KMS-11 (cell line): ENCODE data around the gene RHBDD1.
"Not testable (repeated sequence)": the region's sequence is repeated elsewhere in the genome, so short reads cannot be mapped to it uniquely, and the experiment has no call there.

Source experiments
- H2AFZ ChIP-seq: fragments of 200-600 bp; sonication (generic); 2 replicates; pipeline ENCODE4 v1.6.1; 2016; ENCODE audit warnings: antibody characterized with exemption, mixed run types, low read depth
- H3K27ac ChIP-seq: fragments of 200-600 bp; sonication (generic); 2 replicates; pipeline ENCODE4 v1.6.1; 2016; ENCODE audit warnings: mild to moderate bottlenecking, mixed run types
- H3K27me3 ChIP-seq: fragments of 200-600 bp; sonication (generic); 2 replicates; pipeline ENCODE4 v1.6.1; 2017; ENCODE audit warnings: mild to moderate bottlenecking, low read depth, mixed run types, moderate library complexity; ENCODE audit not compliant: insufficient read depth
- H3K36me3 ChIP-seq: fragments of 200-600 bp; sonication (generic); 2 replicates; pipeline ENCODE4 v1.6.1; 2017; ENCODE audit warnings: mild to moderate bottlenecking, mixed run types; ENCODE audit not compliant: insufficient read depth
- H3K4me1 ChIP-seq: fragments of 200-600 bp; sonication (generic); 2 replicates; pipeline ENCODE4 v1.6.1; 2016; ENCODE audit warnings: mild to moderate bottlenecking, low read depth, mixed run types; ENCODE audit not compliant: poor library complexity, severe bottlenecking
- H3K4me2 ChIP-seq: fragments of 200-600 bp; sonication (generic); 2 replicates; pipeline ENCODE4 v1.7.0; 2016; ENCODE audit warnings: mild to moderate bottlenecking, mixed run types
- H3K4me3 ChIP-seq: fragments of 200-600 bp; sonication (generic); IDR thresholded peaks from 2 replicates; pipeline ENCODE4 v1.6.1; 2017; ENCODE audit warnings: low read depth, low read length, mixed read lengths; ENCODE audit not compliant: insufficient read depth
- H3K79me2 ChIP-seq: fragments of 200-600 bp; sonication (generic); 2 replicates; pipeline ENCODE4 v1.6.1; 2016; ENCODE audit warnings: low read depth, mixed run types; ENCODE audit not compliant: insufficient read depth
- H3K9ac ChIP-seq: fragments of 200-600 bp; sonication (generic); 2 replicates; pipeline ENCODE4 v1.6.1; 2016; ENCODE audit warnings: mild to moderate bottlenecking, mixed run types
- H4K20me1 ChIP-seq: fragments of 200-600 bp; sonication (generic); 2 replicates; pipeline ENCODE4 v1.6.1; 2016; ENCODE audit warnings: mild to moderate bottlenecking, mixed run types; ENCODE audit not compliant: insufficient read depth
- TF ChIP-seq, protein P1 (sequence below): fragments of 200-600 bp; sonication (generic); conservative IDR thresholded peaks from 2 replicates; pipeline ENCODE4 v1.6.1; 2017; ENCODE audit warnings: low read depth, mild to moderate bottlenecking, antibody characterized with exemption, low read length, moderate library complexity, mixed read lengths

RHBDD1 gene

DNA sequence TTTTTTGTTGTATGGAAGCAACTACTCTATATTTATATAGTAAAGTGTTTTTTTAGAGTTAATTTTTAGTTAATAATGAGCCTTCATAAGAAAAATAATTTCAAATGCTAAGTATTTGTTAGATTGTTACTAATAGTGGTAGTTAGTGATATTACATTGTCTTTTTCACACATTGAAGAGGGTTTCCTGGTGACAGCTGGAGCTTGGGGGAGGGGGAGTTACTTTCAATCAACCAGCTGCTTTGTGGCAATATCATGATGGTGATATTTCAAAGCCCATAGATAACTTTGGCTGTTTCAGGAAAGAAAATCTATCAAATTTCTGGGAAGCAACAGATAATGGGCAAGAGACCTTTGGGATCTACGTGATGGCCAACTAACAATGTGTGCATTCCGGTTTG, 4.1 kb downstream of the RHBDD1 start:
- peaks cover 25% of the 10 kb centered on the region for H3K79me2 ChIP-seq
- no peak overlapping the region for H3K9ac ChIP-seq
- H4K20me1 ChIP-seq, result no peaks in the 10 kb centered on the region
- H3K4me1 ChIP-seq, result peaks cover 24% of the 10 kb centered on the region
- H3K27me3 ChIP-seq, result no peaks in the 10 kb centered on the region
- H3K4me3 ChIP-seq, result no peak overlapping the region
- no peak overlapping the region for H2AFZ ChIP-seq
- H3K27ac ChIP-seq, result no peak overlapping the region
- TF ChIP-seq, protein P1, sequence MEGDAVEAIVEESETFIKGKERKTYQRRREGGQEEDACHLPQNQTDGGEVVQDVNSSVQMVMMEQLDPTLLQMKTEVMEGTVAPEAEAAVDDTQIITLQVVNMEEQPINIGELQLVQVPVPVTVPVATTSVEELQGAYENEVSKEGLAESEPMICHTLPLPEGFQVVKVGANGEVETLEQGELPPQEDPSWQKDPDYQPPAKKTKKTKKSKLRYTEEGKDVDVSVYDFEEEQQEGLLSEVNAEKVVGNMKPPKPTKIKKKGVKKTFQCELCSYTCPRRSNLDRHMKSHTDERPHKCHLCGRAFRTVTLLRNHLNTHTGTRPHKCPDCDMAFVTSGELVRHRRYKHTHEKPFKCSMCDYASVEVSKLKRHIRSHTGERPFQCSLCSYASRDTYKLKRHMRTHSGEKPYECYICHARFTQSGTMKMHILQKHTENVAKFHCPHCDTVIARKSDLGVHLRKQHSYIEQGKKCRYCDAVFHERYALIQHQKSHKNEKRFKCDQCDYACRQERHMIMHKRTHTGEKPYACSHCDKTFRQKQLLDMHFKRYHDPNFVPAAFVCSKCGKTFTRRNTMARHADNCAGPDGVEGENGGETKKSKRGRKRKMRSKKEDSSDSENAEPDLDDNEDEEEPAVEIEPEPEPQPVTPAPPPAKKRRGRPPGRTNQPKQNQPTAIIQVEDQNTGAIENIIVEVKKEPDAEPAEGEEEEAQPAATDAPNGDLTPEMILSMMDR, result no peak
- no peak overlapping the region for H3K4me2 ChIP-seq
- H3K36me3 ChIP-seq, result no peaks in the 10 kb centered on the region

DNA sequence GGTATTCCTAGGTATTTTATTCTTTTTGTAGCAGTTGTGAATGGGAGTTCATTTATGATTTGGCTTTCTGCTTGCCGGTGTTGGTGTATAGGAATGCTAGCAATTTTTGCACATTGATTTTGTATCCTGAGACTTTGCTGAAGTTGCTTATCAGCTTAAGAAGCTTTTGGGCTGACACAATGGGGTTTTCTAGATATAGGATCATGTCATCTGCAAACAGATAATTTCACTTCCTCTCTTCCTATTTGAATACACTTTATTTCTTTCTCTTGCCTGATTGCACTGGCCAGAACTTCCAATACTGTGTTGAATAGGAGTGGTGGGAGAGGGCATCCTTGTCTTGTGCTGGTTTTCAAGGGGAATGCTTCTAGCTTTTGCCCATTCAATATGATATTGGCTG, 7.1 kb downstream of the RHBDD1 start:
- H3K27ac ChIP-seq, H3K4me2 ChIP-seq, H4K20me1 ChIP-seq, H3K9ac ChIP-seq, H3K4me3 ChIP-seq, H2AFZ ChIP-seq, H3K36me3 ChIP-seq, H3K27me3 ChIP-seq, H3K79me2 ChIP-seq: not testable (repeated sequence)
- H3K4me1 ChIP-seq, result peaks cover 26% of the 10 kb centered on the region

DNA sequence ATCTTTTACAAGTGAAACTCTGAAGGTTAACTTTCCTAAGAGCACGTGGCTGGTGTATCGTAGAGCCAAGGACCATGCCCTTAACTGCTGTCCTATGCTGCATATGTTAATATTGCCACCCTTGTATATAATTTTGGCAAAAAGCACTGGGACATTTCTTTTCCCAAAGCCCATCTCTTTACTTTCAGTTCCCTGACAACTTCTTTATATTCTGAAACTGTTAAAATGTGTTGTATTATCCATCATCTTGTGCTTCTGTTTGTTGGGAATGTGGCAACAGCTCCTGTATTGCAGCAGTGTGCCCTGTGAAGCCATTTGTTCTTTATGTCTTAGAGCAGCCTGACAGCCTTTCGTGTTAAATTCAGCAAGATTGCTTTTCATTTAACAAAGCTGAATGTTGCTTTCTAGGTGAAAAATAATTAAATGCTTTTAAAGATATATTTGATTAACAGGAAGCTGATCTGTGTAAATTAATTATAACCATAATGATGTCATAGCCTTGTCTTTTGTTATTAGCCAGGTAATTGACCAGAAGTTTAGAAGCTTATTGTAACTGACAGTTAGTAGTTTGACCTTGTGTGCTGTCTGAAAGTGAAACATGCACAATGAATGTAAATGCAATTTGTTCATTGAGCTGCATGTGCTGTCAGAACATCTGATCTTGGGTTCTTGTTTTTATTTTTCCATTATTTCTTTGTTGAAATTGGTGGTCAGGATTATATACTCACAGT, 9.7 kb downstream of the RHBDD1 start:
- Histone ChIP-seq H2AFZ (peak overlapping the region; percentile 52), H3K4me3 (no peak overlapping the region), H3K27ac (peak overlapping the region; percentile 79), H3K36me3 (no peaks in the 10 kb centered on the region), H3K79me2 (no peaks in the 10 kb centered on the region), H4K20me1 (no peaks in the 10 kb centered on the region), H3K4me2 (peak overlapping the region; percentile 95), H3K4me1 (peaks cover 21% of the 10 kb centered on the region), H3K9ac (peak overlapping the region; percentile 64), H3K27me3 (no peaks in the 10 kb centered on the region)
- TF ChIP-seq, protein P1, result no peak

DNA sequence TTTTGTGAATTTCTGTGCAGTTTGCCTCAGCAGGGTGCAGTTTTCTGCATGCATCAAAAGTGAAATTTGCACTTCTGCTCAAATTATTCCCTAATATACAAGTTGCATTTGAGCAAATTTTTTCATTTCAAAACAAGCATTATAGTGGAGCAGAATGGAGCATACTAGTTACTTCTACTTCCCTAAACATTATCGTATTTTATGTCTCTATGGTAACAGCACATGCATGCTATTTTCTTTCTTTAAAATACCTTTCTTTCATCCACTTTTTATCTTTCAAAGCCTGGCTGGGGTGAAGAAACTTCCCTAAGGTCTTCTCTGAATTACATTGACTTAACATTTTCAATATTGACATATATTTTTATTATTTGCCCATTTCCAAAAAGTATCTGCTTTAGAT, 11.2 kb downstream of the RHBDD1 start:
- no peak overlapping the region for H3K4me2 ChIP-seq
- H4K20me1 ChIP-seq, result no peaks in the 10 kb centered on the region
- H3K27ac ChIP-seq, result no peak overlapping the region
- H2AFZ ChIP-seq, result no peak overlapping the region
- no peaks in the 10 kb centered on the region for H3K79me2 ChIP-seq
- H3K36me3 ChIP-seq, result no peaks in the 10 kb centered on the region
- peaks cover 21% of the 10 kb centered on the region for H3K4me1 ChIP-seq
- H3K4me3 ChIP-seq, result no peak overlapping the region
- no peak overlapping the region for H3K9ac ChIP-seq
- TF ChIP-seq, protein P1, result no peak
- H3K27me3 ChIP-seq, result no peaks in the 10 kb centered on the region

GRCh38 chr2:226847511-226847910, 11.7 kb downstream of the RHBDD1 start:
- no peaks in the 10 kb centered on the region for H3K79me2 ChIP-seq

More at GRCh38 chr2:226847511-226847910, 11.7 kb downstream of the RHBDD1 start:
- TF ChIP-seq, protein P1, result no peak
- no peaks in the 10 kb centered on the region for H3K27me3 ChIP-seq
- H3K9ac ChIP-seq, result no peak overlapping the region
- H4K20me1 ChIP-seq, result no peaks in the 10 kb centered on the region
- no peak overlapping the region for H2AFZ ChIP-seq
- no peak overlapping the region for H3K4me2 ChIP-seq
- no peak overlapping the region for H3K4me3 ChIP-seq
- peaks cover 21% of the 10 kb centered on the region for H3K4me1 ChIP-seq
- H3K27ac ChIP-seq, result no peak overlapping the region
- no peaks in the 10 kb centered on the region for H3K36me3 ChIP-seq
